Psoas muscle (tissue), 8 donors: ENCODE data around the gene PLEKHM3. TPM values are rescaled to one million over a fixed set of nuclear protein-coding genes. Genes with fewer than 3 reads are reported as not detected.

Source experiments
- ATAC-seq, 4 donors: fragments of 200-7000 bp; cut with Tn5 transposase; one replicate each; pipeline ENCODE4 v1.9.1; 2020; ENCODE audit warnings: moderate library complexity in 3 of 4, mild to moderate bottlenecking in 2 of 4
- DNase-seq, 2 donors: peaks; one replicate each; pipeline ENCODE4 v3.0.0-alpha.2; 2020
- H3K27ac ChIP-seq: fragments of 200-600 bp; one replicate; pipeline ENCODE4 v1.8.0; 2022
- H3K27me3 ChIP-seq, 3 donors: fragments of 200-600 bp in 1 of 3; one replicate each; pipeline versions ENCODE4 v1.6.1 to v1.8.0; 2013 to 2022; ENCODE audit warnings: low read length in 2 of 3, mild to moderate bottlenecking in 2 of 3, moderate library complexity in 1 of 3; ENCODE audit not compliant: insufficient read depth in 3 of 3
- H3K36me3 ChIP-seq, 2 donors: fragments of 200-600 bp in 1 of 2; one replicate each; pipeline versions ENCODE4 v1.6.1 to v1.8.0; 2013 to 2022; ENCODE audit warnings: low read depth in 1 of 2, mild to moderate bottlenecking in 1 of 2, moderate library complexity in 1 of 2; ENCODE audit not compliant: insufficient read depth in 1 of 2
- H3K4me1 ChIP-seq: fragments of 200-600 bp; one replicate; pipeline ENCODE4 v1.8.0; 2022
- H3K4me3 ChIP-seq: fragments of 200-600 bp; one replicate; pipeline ENCODE4 v1.8.0; 2022; ENCODE audit warnings: mild to moderate bottlenecking
- H3K9me3 ChIP-seq: fragments of 200-600 bp; one replicate; pipeline ENCODE4 v1.8.0; 2022
- WGBS, 3 donors: extraction: QIAGEN DNeasy Blood & Tissue Kit; methylation state at CpG; one replicate each; pipeline versions ENCODE4 v1.1.6 to v1.1.7; 2013; 5-methylcytosine and 5-hydroxymethylcytosine counted together
- intact Hi-C, 2 donors: fragments of 100-400 bp; cut with DNase I; formaldehyde crosslinking; loops; one replicate each; pipeline versions ENCODE4 v1.11.0 to v1.14.2; 2022
- polyA plus RNA-seq, 3 donors: library from polyadenylated mRNA; stranded (reverse); fragments of 200-250 nt; gene quantifications; one replicate each; pipeline ENCODE4 v1.2.3, GENCODE V29; 2013
- total RNA-seq, 4 donors: library from RNA; stranded (reverse); fragmentation: NEBNext Ultra II Directional in 2 of 4; extraction: Animal tissue kit (Norgen Biotek cat#: 25700) in 2 of 4; gene quantifications; one replicate each; pipeline versions ENCODE4 v1.2.1 to v1.2.4, GENCODE V29; 2021 to 2023
- TF ChIP-seq, protein P1 (sequence below): fragments of 200-600 bp; IDR thresholded peaks from one replicate; pipeline ENCODE4 v1.8.0; 2022; ENCODE audit warnings: antibody characterized with exemption
- donor health status: healthy with polysubstance abuse.
- donor health status: DM: no; HTN: no; CAD: no; lungs with moderate emphysema.
- donor health status: Bipolar disorder and iron deficiency.
- donor health status: healthy.
- donor health status: DM: yes; HTN: yes; CAD: no.
- donor health status: DM: no; HTN: no; CAD: no.
- donor health status: DM: no; HTN: no; CAD: no.
- donor health status: DM: yes; HTN: yes; CAD: no.

Gene PLEKHM3
- total and polyA plus RNA-seq, 7 donors = 1.1 to 5.7 (median 4.0) TPM

DNA sequence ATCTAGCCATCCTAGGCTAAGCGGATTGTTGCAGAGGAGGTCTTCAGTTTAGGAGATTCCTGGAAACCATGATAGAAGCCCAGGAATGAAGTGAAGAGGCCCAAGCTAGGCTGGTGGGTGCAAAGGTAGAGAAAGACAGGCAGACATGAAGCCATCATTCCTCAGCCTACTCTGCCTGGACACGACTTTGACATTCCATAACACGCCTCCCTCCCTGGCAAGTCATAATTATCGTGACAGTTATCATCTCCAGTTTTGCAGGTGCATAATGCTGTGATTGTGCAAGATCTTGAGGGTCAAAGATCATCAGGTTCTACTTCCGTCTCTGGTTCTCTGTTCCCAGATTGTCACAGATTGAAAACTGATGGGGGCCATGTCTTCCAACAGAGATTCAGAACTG is 240.4 kb downstream of the PLEKHM3 start:
- TF ChIP-seq, protein P1, sequence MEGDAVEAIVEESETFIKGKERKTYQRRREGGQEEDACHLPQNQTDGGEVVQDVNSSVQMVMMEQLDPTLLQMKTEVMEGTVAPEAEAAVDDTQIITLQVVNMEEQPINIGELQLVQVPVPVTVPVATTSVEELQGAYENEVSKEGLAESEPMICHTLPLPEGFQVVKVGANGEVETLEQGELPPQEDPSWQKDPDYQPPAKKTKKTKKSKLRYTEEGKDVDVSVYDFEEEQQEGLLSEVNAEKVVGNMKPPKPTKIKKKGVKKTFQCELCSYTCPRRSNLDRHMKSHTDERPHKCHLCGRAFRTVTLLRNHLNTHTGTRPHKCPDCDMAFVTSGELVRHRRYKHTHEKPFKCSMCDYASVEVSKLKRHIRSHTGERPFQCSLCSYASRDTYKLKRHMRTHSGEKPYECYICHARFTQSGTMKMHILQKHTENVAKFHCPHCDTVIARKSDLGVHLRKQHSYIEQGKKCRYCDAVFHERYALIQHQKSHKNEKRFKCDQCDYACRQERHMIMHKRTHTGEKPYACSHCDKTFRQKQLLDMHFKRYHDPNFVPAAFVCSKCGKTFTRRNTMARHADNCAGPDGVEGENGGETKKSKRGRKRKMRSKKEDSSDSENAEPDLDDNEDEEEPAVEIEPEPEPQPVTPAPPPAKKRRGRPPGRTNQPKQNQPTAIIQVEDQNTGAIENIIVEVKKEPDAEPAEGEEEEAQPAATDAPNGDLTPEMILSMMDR = no peak
- Histone ChIP-seq H3K27me3 (no peaks in the 10 kb centered on the region), H3K36me3 (no peaks in the 10 kb centered on the region), H3K27ac (no peak overlapping the region), H3K4me3 (no peak overlapping the region), H3K4me1 (no peaks in the 10 kb centered on the region), H3K9me3 (no peaks in the 10 kb centered on the region)
- no peak for DNase-seq
- ATAC-seq = no peak
- intact Hi-C loops = no loop called here
- WGBS, 3 donors = 76 to 90% (median 85%) methylated on average over 5 of the region's 5 CpGs

DNA sequence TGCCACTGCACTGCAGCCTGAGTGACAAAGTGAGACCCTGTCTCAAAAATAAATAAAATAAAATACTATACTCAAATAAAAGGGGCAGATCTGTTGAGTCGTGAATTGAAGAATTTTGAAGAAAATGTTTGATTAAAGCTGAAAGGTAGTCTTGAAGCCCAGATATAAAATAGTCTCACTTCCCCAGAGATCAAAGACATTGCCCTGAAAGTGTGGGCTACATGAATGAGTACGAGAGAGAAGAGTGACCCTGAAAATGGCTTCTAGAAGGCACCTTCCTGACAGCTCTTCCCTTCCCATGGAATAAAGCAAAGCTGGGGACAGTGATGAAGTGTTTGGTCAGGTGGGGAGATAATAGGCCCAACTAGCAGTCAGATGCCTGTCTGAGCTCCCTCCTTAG is 241.8 kb downstream of the PLEKHM3 start:
- 88 to 96% (median 91%) methylated on average over 2 of the region's 2 CpGs for WGBS, 3 donors
- Histone ChIP-seq H3K27ac (no peak overlapping the region), H3K4me3 (no peak overlapping the region), H3K36me3 (no peaks in the 10 kb centered on the region), H3K27me3 (no peaks in the 10 kb centered on the region), H3K4me1 (no peaks in the 10 kb centered on the region), H3K9me3 (no peaks in the 10 kb centered on the region)
- TF ChIP-seq, protein P1 = no peak
- no peak for ATAC-seq
- DNase-seq = no peak
- intact Hi-C loops = no loop called here

DNA sequence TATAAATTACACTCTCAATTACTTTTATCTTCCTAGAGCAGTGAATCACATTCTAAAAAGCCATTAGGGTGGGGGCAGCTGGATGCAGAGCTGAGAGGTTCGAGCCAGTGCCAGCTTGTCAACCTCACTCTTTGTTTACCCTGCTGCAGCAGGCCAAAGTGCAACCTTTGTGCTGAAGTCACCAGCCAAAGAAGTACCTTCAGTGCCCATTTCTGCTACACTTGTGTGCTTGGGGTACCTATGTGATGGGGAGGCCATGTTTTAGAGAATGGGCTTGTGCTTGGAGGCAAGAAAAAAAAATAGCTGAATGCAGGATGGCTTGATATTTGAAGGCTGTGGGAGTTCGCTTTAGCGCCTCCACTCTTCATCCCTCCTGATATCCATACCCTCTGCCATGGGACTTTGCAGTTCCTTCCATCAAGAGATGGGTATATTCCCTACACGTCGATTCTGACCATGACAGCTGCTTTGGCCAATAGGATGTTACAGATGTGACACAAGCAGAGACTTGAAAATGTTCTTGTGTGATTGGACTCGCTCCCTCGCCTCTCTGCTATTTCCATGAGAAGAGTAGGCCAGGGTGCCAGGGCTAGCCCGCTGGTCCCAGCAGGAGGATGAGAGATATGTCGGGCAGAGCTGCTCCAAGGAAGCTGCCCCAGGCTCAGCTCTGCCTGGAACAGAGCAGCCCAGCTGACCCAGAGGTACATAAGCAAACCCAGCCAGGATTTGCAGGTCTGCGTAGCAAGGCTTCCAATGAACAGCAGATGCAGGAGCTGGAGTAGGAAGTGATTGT is 242.9 kb downstream of the PLEKHM3 start:
- intact Hi-C loops = no loop called here
- ATAC-seq = no peak
- TF ChIP-seq, protein P1 = no peak

DNA sequence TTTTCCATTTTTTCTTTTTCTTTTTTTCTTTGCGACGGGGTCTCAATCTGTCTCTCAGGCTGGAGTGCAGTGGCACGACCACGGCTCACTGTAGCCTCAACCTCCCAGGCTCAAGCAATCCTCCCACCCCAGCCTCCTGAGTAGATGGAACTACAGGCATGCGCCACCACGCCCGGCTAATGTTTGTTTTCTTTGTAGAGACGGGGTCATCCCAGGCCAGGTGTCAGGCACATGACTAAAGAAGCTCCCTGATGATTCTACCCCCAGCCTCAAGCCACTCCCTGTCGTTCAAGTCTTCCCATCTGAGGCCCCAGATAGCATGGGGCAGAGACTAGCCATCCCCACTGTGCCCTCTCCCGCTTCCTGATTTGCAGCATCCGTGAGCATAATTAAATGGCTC is 245.8 kb downstream of the PLEKHM3 start:
- Histone ChIP-seq H3K36me3 (no peaks in the 10 kb centered on the region), H3K4me3 (no peak overlapping the region), H3K27me3 (no peaks in the 10 kb centered on the region), H3K4me1 (no peaks in the 10 kb centered on the region), H3K9me3 (no peaks in the 10 kb centered on the region), H3K27ac (no peak overlapping the region)
- intact Hi-C loops = no loop called here
- ATAC-seq (no peak), DNase-seq (no peak)
- WGBS, 3 donors = 80 to 90% (median 84%) methylated on average over 11 of the region's 11 CpGs
- TF ChIP-seq, protein P1 = no peak

More for the DNA sequence above, 242.9 kb downstream of the PLEKHM3 start:
- no peak for DNase-seq
- H3K36me3 ChIP-seq = no peaks in the 10 kb centered on the region
- no peaks in the 10 kb centered on the region for H3K4me1 ChIP-seq
- no peaks in the 10 kb centered on the region for H3K9me3 ChIP-seq
- H3K27ac ChIP-seq = no peak overlapping the region
- H3K4me3 ChIP-seq = no peak overlapping the region
- 87 to 89% (median 88%) methylated on average over 10 of the region's 10 CpGs for WGBS, 3 donors
- H3K27me3 ChIP-seq = no peaks in the 10 kb centered on the region
